HG03095 (cell line): Measurements from ENCODE around the gene AR.

Source experiments
- ATAC-seq: cut with Tn5 transposase; IDR thresholded peaks from one replicate; pipeline ENCODE4 v1.9.1; 2021; ENCODE audit warnings: moderate library complexity; ENCODE audit not compliant: unreplicated experiment

The AR gene

DNA sequence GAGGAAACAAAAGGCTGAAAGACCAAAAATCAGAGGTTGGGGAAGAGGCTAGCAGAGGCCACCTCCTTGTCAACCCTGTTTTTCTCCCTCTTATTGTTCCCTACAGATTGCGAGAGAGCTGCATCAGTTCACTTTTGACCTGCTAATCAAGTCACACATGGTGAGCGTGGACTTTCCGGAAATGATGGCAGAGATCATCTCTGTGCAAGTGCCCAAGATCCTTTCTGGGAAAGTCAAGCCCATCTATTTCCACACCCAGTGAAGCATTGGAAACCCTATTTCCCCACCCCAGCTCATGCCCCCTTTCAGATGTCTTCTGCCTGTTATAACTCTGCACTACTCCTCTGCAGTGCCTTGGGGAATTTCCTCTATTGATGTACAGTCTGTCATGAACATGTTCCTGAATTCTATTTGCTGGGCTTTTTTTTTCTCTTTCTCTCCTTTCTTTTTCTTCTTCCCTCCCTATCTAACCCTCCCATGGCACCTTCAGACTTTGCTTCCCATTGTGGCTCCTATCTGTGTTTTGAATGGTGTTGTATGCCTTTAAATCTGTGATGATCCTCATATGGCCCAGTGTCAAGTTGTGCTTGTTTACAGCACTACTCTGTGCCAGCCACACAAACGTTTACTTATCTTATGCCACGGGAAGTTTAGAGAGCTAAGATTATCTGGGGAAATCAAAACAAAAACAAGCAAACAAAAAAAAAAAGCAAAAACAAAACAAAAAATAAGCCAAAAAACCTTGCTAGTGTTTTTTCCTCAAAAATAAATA lies 179.9 kb downstream of the AR start:
- no peak for ATAC-seq

DNA sequence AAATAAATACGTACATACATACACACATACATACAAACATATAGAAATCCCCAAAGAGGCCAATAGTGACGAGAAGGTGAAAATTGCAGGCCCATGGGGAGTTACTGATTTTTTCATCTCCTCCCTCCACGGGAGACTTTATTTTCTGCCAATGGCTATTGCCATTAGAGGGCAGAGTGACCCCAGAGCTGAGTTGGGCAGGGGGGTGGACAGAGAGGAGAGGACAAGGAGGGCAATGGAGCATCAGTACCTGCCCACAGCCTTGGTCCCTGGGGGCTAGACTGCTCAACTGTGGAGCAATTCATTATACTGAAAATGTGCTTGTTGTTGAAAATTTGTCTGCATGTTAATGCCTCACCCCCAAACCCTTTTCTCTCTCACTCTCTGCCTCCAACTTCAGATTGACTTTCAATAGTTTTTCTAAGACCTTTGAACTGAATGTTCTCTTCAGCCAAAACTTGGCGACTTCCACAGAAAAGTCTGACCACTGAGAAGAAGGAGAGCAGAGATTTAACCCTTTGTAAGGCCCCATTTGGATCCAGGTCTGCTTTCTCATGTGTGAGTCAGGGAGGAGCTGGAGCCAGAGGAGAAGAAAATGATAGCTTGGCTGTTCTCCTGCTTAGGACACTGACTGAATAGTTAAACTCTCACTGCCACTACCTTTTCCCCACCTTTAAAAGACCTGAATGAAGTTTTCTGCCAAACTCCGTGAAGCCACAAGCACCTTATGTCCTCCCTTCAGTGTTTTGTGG lies 180.7 kb downstream of the AR start:
- ATAC-seq = no peak

DNA sequence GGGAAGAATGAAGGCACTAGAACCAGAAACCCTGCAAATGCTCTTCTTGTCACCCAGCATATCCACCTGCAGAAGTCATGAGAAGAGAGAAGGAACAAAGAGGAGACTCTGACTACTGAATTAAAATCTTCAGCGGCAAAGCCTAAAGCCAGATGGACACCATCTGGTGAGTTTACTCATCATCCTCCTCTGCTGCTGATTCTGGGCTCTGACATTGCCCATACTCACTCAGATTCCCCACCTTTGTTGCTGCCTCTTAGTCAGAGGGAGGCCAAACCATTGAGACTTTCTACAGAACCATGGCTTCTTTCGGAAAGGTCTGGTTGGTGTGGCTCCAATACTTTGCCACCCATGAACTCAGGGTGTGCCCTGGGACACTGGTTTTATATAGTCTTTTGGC lies 181.7 kb downstream of the AR start:
- ATAC-seq = no peak

DNA sequence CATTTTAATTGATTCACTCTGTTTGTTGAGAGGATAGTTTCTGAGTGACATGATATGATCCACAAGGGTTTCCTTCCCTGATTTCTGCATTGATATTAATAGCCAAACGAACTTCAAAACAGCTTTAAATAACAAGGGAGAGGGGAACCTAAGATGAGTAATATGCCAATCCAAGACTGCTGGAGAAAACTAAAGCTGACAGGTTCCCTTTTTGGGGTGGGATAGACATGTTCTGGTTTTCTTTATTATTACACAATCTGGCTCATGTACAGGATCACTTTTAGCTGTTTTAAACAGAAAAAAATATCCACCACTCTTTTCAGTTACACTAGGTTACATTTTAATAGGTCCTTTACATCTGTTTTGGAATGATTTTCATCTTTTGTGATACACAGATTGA lies 182.2 kb downstream of the AR start:
- ATAC-seq = no peak

DNA sequence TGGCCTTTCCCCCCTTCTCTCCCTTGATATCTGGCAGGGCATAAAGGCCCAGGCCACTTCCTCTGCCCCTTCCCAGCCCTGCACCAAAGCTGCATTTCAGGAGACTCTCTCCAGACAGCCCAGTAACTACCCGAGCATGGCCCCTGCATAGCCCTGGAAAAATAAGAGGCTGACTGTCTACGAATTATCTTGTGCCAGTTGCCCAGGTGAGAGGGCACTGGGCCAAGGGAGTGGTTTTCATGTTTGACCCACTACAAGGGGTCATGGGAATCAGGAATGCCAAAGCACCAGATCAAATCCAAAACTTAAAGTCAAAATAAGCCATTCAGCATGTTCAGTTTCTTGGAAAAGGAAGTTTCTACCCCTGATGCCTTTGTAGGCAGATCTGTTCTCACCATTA lies 183.8 kb downstream of the AR start:
- ATAC-seq = no peak

DNA sequence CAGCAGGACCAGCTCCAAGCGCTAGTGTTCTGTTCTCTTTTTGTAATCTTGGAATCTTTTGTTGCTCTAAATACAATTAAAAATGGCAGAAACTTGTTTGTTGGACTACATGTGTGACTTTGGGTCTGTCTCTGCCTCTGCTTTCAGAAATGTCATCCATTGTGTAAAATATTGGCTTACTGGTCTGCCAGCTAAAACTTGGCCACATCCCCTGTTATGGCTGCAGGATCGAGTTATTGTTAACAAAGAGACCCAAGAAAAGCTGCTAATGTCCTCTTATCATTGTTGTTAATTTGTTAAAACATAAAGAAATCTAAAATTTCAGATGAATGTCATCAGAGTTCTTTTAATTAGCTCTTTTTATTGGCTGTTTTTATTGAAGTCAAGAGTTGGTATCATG lies 186.5 kb downstream of the AR start:
- ATAC-seq = no peak

DNA sequence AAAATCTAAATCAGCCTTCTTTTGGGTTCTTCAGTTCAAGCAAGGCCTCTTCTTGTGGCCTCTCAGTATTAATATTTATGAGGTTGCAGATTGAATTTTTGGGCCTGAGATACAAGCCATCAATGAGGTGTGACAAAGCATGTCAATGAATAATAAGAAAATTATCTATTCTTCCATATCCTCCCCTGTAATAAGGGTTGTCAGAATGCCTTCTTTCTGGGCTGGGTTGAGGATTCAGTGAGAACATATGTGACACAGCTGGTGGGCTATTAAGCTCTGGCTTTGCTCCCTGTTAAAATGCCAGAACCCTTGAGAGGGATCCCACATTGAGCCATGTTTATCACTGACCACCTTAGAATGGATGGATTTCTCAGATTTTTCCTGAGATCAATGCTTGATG lies 187.2 kb downstream of the AR start:
- no peak for ATAC-seq

DNA sequence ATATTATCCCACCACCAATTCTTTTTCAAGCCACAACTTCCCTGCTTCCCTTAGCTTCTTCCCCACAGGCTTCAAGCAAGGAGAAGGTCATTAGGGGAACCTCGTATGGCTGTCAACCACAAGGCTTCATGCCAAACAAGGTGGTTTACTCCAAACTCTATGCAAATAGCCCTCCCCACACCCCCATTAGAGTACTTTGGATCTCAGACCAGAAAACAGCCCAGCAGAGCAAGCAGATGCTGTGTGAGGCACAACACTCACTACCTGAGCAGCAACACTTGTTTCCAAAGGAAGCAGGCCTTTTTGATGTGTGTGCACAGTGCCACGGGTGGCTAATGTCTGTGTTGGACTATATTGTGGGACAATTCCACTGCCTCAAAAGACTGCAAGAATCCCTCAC lies 189.0 kb downstream of the AR start:
- no peak for ATAC-seq

DNA sequence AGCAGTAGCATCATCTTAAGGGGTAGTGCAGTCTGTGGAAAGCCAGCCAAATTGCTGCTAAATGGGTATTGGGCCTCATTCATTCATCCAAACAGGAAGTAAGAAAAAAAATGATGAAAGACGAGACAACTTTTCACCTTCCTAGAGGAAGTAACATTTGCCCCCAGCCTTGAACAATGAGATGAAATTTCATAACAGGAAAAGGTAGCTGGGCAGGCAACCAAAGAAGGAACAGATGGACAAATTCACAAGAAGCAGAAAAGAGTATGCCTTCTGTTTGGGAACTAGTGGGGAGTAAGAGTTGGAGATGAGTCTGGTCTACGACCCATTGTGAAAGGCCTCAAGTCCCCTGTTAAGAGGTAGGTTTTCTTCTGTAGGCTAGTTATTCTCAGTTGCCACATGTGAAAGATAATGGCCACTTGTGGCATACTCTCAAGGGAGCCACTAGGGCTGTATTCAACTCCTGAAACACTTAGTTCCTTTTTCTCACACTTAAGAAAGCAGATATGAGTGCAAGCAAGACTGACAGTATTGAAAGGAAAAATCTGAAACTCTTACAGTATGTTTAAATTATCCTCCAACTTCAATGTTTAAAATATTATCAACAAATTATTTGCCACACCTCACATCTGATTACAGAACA lies 190.4 kb downstream of the AR start:
- no peak for ATAC-seq

DNA sequence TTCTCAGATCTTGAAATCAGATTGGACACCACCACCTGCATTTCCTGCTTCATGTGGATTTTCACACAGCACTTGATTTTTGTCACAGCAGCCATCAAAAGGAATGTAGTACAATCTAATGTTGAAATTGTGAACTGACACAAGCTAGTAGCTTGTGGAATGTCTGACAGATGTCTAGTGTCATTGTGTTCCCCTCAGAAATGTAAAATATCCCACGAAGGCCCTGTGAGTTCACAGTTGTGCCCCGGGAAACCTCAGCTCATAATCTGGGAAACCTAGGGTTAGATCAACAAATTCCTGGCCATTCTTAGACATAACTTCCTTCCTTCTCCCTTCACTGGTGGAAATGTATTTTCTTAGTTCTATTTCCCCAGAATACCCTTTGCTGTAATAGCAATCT lies 205.7 kb downstream of the AR start:
- no peak for ATAC-seq

DNA sequence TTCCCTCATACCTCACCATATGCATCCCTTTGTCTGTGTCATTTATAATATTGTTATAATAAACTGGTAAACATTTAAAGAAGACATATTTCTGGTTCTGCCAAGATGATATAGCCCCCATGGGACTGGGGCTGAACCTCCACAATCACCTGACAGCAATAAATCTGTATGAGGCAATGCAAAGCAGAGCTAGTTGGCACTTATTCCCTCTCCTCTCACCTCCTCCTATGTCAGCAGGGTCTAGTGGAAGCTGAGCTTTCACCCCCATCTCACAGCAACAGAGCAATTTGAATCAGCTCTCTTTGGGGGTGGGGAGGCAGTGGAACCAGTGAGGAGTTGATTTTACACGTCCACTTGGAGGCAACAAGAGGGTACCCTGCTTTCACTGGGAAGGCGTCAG lies 206.9 kb downstream of the AR start:
- ATAC-seq = no peak

DNA sequence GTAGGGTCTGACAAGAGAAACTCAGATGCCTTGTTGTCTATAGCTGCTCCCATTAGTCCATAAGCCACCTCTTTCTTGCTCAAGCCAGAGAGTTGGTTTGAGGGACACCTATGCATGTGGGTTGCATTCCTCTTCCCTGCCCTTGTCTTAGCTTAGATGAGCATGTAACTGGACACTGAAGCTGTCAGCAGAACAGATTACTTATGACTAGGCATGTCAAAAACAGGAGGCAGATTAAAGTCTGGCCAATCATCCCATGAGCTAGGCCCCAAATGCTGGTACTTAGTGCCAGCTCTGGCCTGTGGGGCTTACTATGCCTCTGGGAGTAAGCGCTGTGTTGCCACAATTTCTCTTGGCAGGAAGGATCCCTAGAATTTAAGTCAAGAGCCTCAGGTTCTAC lies 215.2 kb downstream of the AR start:
- ATAC-seq = no peak

DNA sequence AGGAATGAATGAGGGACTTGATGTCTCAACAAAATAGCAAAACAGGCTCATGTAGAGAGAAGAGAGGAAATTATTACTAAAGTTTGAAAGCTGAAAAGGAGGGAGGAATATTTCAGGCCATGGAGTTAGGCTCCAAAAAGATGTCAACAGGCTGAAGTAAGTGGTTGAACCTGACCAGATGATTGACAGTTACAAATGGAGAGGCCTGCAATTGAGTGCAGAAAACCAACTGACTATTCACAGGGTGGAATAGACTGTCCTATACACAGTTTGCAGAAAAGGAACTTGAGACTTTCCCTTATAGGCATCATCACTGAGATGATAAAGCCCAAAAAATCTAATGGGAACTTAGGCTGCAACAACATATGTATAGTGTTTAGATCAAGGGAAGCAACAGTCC lies 233.3 kb downstream of the AR start:
- no peak for ATAC-seq

DNA sequence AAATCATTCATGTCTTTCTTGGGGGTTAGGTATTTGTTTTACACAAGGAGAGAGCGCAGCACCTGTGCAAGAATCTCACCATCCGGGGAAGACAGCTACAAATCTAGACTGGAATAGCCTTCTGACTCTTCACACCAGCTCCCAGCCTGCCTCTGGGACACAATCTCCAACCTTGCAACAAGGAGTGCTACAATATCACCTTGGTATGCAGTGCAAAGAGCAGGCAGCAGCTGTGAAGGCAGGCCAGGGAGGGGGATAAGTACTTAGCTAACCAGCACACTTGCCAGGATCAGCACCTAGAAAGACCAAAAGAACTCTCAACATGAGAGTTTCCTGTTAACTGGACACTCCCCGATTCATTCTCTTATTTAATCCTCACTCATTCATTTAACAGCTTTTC lies 235.3 kb downstream of the AR start:
- no peak for ATAC-seq
